ENCODE measurements around the gene TBC1D17.

DNA sequence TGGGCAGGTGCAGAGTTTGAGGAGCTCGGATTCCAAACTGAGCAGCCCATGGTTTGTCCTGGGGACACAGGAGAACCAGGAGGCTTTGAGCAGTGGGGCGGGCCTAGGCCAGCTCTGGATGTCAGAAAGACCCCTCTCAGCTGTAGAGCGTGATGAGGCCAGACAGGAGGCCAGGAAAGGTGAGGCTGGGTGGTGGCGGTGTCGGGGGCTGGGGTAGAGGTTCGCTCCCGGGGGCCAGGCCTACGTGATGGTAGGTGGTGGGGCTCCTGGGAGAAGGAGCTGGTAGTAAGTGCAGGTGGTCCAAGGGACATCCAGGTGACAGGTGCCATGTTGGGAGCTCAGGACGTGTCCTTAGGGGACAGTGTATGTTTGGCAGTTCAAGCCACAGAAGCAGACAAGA is 40.1 kb upstream of the TBC1D17 start:
- no peak for TF ChIP-seq EZH2 (IDR thresholded peaks at IDR 0.05; ENCODE audit: insufficient read depth, poor library complexity, severe bottlenecking)
- TF ChIP-seq EZH2phosphoT487 (IDR thresholded peaks at IDR 0.05; ENCODE audit: insufficient read depth, low read depth) = no peak

Measured in GM23248 (cell line).